GM19397 (cell line): ENCODE results near the gene FXYD5.

Source experiments
- ATAC-seq: cut with Tn5 transposase; IDR thresholded peaks from one replicate; pipeline ENCODE4 v1.9.1; 2021; ENCODE audit warnings: mild to moderate bottlenecking, moderate library complexity; ENCODE audit not compliant: unreplicated experiment

The FXYD5 gene

GRCh38 chr19:35211545-35212230 lies 57.2 kb downstream of the FXYD5 start:
- no peak for ATAC-seq

GRCh38 chr19:35212241-35212640 lies 57.7 kb downstream of the FXYD5 start:
- ATAC-seq = no peak

GRCh38 chr19:35213663-35214632 lies 59.4 kb downstream of the FXYD5 start:
- ATAC-seq = peak; percentile 59

- ATAC-seq = no peak
Measured at GRCh38 chr19:35214766-35215422, 60.4 kb downstream of the FXYD5 start.

- ATAC-seq = no peak
Measured at GRCh38 chr19:35216016-35216832, 61.7 kb downstream of the FXYD5 start.

- ATAC-seq = no peak
Measured at GRCh38 chr19:35216833-35217648, 62.5 kb downstream of the FXYD5 start.

GRCh38 chr19:35217649-35217990 lies 63.1 kb downstream of the FXYD5 start:
- ATAC-seq = no peak

- no peak for ATAC-seq
Measured at GRCh38 chr19:35219008-35219407, 64.5 kb downstream of the FXYD5 start.
